HAP-1 (cell line): ENCODE measurements around the gene TRIM2.

Experiments used
- DNase-seq, 2 experiments: peaks; one replicate each; pipeline ENCODE4 v3.0.0-alpha.2; 2016 to 2020; ENCODE audit warnings: low spot score in 2 of 2
- H3K27me3 ChIP-seq: fragments of 250-450 bp; sonication (Bioruptor Pico); 2 replicates; pipeline ENCODE4 v1.5.1; 2020; ENCODE audit warnings: low read depth, mild to moderate bottlenecking, moderate library complexity
- H3K36me3 ChIP-seq: fragments of 250-450 bp; sonication (Bioruptor Pico); replicated peaks from 2 replicates; pipeline ENCODE4 v1.5.1; 2020; ENCODE audit warnings: mild to moderate bottlenecking
- H3K4me1 ChIP-seq: fragments of 250-450 bp; sonication (Bioruptor Pico); 2 replicates; pipeline ENCODE4 v1.5.1; 2020; ENCODE audit warnings: mild to moderate bottlenecking
- H3K4me3 ChIP-seq: fragments of 250-450 bp; sonication (Bioruptor Pico); 2 replicates; pipeline ENCODE4 v1.5.1; 2020; ENCODE audit warnings: mild to moderate bottlenecking, moderate library complexity
- H3K9me3 ChIP-seq: fragments of 250-450 bp; sonication (Bioruptor Pico); 2 replicates; pipeline ENCODE4 v1.5.1; 2020; ENCODE audit warnings: mild to moderate bottlenecking, moderate library complexity
- in situ Hi-C: fragments of 300-500 bp; cut with MboI; formaldehyde crosslinking; loops from 3 replicates; pipeline ENCODE4 v1.14.3; 2020; ENCODE audit warnings: low sequenced_read_pairs, inconsistent platforms, mixed read lengths

Gene TRIM2

DNA sequence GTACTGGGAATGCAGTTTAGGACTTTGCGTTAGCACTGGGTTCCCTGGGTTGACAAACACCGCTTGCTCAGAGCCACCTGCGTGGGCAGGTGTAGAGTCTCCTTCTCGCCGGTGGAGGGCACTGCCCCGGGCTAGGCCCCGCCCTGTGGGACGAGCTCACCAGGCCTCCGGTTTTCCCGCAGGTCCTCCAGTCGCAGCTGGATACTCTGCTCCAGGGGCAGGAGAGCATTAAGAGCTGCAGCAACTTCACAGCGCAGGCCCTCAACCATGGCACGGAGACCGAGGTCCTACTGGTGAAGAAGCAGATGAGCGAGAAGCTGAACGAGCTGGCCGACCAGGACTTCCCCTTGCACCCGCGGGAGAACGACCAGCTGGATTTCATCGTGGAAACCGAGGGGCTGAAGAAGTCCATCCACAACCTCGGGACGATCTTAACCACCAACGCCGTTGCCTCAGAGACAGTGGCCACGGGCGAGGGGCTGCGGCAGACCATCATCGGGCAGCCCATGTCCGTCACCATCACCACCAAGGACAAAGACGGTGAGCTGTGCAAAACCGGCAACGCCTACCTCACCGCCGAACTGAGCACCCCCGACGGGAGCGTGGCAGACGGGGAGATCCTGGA, 91.0 kb downstream of the TRIM2 start:
- Histone ChIP-seq H3K27me3 (no peaks in the 10 kb centered on the region), H3K36me3 (peaks cover 33% of the 10 kb centered on the region), H3K4me3 (no peak overlapping the region), H3K9me3 (peaks cover 3% of the 10 kb centered on the region; the same call in 1 of the 2 replicates), H3K4me1 (no peaks in the 10 kb centered on the region)
- no peak for DNase-seq
- in situ Hi-C loops = no loop called here

DNA sequence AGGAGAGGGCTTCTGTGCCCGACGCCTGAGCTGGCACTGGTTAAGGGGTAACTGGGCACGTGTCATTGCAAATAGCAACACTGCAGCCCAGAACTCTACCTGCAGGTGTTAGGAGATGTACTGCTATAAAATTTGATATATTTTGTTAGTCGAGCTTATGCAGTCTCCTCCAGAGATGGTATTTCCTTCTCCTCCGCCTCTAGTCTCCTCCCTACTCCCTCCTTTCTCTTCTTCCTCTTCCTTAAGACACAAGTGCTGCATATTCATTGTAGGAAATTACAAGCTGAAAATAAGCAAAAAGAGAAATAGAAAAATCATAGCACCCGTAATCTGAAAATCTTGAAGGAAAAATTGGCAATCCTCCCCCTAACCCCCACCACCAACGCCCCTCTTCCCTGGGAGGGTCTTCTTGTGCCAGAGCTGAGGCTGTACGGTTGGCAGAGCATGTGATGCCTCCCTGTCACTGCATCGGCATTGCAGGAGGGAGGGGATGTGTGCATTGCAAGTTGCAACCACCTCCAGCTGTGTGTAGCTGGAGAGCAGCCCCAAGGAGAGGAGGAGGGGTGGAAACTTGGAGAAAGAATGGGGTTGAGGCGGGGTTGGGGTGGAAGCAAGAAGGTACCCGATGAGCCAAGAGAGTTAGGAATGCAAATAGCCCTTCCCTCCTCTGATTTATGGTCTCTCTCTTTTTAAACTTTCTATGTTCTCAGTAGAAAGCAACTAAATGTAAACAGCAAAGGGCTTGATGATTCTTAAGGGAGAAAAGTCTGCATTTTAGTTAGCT, 92.0 kb downstream of the TRIM2 start:
- Histone ChIP-seq H3K4me3 (no peak overlapping the region), H3K9me3 (peaks cover 3% of the 10 kb centered on the region; the same call in 1 of the 2 replicates), H3K36me3 (peaks cover 30% of the 10 kb centered on the region), H3K27me3 (no peaks in the 10 kb centered on the region), H3K4me1 (no peaks in the 10 kb centered on the region)
- DNase-seq = no peak
- in situ Hi-C loops = no loop called here

DNA sequence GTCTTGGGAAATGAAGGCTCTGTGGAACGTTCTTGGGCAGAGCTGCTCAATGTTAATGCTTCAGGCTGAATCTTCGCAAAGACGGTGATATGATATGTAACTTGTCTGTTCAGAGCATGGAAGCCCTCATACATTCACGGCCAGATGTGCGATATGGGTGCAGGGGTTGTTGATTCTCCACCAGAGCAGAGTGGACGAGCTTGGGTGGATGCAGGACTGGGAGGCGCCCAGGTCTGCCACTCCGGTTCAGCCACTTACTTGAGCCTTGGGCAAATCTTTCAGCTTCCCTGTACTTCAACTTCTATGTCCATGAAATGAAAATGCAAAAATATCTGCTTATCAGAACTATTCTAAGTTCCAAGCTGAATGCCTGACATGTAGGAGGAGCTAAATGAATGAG, 92.9 kb downstream of the TRIM2 start:
- H3K36me3 ChIP-seq = peaks cover 26% of the 10 kb centered on the region
- in situ Hi-C loops = no loop called here

DNA sequence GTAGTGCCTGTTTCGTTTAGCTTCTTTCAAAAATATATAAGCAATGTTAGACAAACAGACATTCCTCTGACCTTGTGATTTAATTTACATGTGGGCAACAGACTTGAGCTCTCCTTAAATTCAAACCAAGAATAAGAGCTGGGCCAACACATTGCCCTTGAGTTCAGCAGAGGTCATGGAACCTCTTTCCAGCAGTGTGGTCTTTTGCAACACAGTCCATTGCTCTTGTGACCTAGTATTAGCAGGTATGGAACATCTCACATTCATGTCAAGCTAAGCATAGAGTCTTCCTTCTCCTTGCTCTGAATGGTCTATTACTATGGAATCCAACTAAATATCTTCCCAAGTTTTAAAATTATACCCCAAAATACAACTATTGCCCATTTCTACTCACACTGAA, 106.5 kb downstream of the TRIM2 start:
- DNase-seq = no peak
- in situ Hi-C loops = loop anchor here (25.0 kb wide), 1 partner anchor 473 kb away; no protein-coding TSS in a partner anchor
- H3K36me3 ChIP-seq = peaks cover 6% of the 10 kb centered on the region

More for the DNA sequence above, 92.9 kb downstream of the TRIM2 start:
- Histone ChIP-seq H3K27me3 (no peaks in the 10 kb centered on the region), H3K9me3 (peaks cover 3% of the 10 kb centered on the region; the same call in 1 of the 2 replicates), H3K4me3 (no peak overlapping the region), H3K4me1 (no peaks in the 10 kb centered on the region)
- no peak for DNase-seq

DNA sequence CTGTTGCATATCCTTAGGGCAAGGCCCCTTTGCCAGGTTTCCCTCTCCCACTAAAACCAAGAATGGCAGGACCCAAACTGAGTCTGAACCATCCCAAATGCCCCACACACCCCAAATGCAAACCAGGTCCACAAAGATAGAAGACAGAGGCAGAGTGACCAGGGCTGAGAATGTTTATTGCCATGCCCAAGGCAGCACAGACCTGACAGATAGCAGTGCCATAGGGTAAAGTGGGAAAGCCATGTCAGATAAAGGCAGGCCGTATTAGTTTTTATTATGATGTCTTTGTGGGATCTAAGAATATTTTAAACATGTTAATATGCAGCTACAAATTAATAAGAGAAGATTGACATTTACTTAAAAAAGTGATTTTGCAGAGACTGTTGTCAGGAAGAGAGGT, 110.7 kb downstream of the TRIM2 start:
- peaks cover 19% of the 10 kb centered on the region for H3K36me3 ChIP-seq
- no peaks in the 10 kb centered on the region for H3K4me1 ChIP-seq
- no peak overlapping the region for H3K4me3 ChIP-seq
- no peaks in the 10 kb centered on the region for H3K27me3 ChIP-seq
- DNase-seq = no peak
- in situ Hi-C loops = loop anchor here (5.0 to 25.0 kb wide), 2 partner anchors 173 to 478 kb away; no protein-coding TSS in a partner anchor
- H3K9me3 ChIP-seq = no peaks in the 10 kb centered on the region

More for the DNA sequence above, 106.5 kb downstream of the TRIM2 start:
- Histone ChIP-seq H3K9me3 (no peaks in the 10 kb centered on the region), H3K27me3 (no peaks in the 10 kb centered on the region), H3K4me1 (no peaks in the 10 kb centered on the region), H3K4me3 (no peak overlapping the region)

DNA sequence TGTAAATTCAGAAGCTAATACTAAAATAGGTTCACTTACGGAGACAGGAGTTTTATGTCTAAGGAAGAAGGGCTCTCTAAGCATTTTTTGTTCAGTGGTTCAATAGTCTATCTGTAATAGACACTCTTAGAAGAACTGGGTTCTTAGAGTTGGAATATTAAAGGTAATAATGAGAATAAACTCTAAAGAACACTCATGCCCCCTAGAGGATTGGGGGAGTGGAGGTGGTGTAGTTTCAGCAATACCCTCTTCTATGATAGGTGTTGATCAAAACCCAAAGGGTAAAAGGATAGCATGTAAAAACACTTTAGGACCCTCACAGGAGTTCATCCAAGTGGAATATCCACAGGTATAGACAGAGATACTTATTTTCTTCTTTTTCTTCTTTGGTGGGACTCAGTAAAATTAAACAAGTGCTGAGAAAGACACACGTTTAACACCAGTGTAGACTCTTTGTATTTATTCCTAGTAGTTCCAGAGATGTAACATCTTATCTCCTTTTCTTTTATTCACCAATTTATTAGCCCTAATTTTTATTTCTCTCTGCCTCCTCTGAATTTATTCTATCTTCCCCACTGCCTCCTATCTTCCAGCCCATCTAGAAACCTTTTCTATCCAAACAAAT, 114.6 kb downstream of the TRIM2 start:
- no peaks in the 10 kb centered on the region for H3K9me3 ChIP-seq
- H3K27me3 ChIP-seq = no peaks in the 10 kb centered on the region
- in situ Hi-C loops = loop anchor here (5.0 to 25.0 kb wide), 2 partner anchors 177 to 482 kb away; no protein-coding TSS in a partner anchor
- H3K4me1 ChIP-seq = no peaks in the 10 kb centered on the region
- peaks cover 21% of the 10 kb centered on the region for H3K36me3 ChIP-seq
- no peak overlapping the region for H3K4me3 ChIP-seq
- peak; percentile 58 to 72 for DNase-seq

DNA sequence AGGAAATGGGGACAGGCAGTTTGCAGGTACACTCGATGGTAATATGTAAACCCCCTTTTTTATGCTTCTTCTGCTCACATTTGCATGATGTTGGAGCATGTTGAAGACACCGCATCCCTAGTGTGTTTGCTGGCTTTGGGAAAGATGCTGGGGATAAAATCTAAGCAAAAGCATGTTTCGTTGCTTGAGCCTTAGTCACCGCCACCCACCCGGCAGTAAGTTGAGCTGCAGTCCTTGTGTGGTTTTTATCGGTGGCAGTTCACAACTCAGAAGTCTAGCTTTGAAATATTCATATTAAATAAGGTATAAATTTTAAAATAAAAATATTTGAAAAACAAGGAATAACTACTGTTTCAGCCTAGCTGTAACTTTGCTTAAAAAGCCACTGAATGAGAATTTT, 118.5 kb downstream of the TRIM2 start:
- H3K36me3 ChIP-seq = peaks cover 22% of the 10 kb centered on the region
- in situ Hi-C loops = loop anchor here (25.0 kb wide), 1 partner anchor 485 kb away; no protein-coding TSS in a partner anchor
- no peak overlapping the region for H3K4me3 ChIP-seq
- H3K9me3 ChIP-seq = no peaks in the 10 kb centered on the region
- no peak for DNase-seq
- no peaks in the 10 kb centered on the region for H3K27me3 ChIP-seq
- H3K4me1 ChIP-seq = no peaks in the 10 kb centered on the region

DNA sequence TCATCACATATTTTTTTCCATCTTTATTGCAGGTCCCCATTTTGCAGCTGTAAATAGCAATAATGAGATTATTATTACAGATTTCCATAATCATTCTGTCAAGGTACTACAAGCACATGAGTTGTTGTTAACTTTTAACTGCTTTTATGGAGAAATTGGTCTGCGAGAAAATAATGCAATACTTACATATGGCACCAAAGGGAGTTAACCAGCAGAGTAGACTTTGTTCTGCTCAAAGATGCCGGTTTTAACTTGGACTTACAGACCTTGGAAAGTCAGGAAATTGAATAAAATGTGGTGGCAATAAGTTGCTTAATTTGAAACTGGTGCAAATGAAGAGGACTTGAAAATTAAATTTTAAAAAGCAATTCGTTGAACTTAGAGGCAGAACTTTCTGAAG, 119.8 kb downstream of the TRIM2 start:
- Histone ChIP-seq H3K27me3 (no peaks in the 10 kb centered on the region), H3K4me3 (no peak overlapping the region), H3K9me3 (no peaks in the 10 kb centered on the region), H3K4me1 (no peaks in the 10 kb centered on the region), H3K36me3 (peaks cover 22% of the 10 kb centered on the region)
- in situ Hi-C loops = loop anchor here (25.0 kb wide), 1 partner anchor 487 kb away; no protein-coding TSS in a partner anchor
- DNase-seq = no peak

DNA sequence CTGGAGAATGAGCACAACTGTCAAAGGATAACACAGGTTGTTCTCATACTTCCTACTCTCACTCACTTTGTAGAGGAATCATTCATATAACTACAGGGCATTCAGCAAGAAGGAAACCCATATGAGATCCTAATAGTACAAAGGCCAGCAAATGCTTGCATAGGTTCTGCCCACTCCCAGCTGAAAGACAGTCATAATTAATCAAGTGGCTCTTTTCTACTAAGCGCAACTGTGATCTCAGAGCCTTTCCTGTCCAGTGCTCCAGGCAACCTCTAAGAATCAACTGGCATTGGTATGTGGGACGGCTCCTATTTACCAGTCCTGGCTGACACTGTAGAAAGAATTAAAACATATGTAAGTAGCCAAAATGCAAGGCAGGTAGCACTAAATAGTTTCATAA, 121.3 kb downstream of the TRIM2 start:
- H3K4me3 ChIP-seq = no peak overlapping the region
- H3K27me3 ChIP-seq = no peaks in the 10 kb centered on the region
- H3K4me1 ChIP-seq = no peaks in the 10 kb centered on the region
- no peak for DNase-seq
- in situ Hi-C loops = no loop called here
- H3K36me3 ChIP-seq = peaks cover 17% of the 10 kb centered on the region
- no peaks in the 10 kb centered on the region for H3K9me3 ChIP-seq

DNA sequence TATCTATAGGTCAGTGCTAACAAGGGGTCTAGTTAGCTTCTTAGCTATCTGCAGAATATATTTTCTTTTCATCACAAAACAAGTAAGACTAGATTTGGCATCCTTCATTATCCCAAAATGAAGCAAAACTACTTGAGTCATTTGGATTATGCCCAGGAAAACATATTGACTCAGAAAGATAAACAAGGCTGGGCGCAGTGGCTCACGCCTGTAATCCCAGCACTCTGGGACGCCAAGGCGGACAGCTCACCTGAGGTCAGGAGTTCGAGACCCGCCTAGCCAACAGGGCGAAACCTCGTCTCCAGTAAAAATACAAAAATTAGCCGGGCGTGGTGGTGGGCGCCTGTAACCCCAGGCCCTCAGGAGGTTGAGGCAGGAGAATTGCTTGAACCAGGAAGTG, 122.3 kb downstream of the TRIM2 start:
- Histone ChIP-seq H3K36me3 (peaks cover 14% of the 10 kb centered on the region), H3K4me1 (no peaks in the 10 kb centered on the region), H3K4me3 (no peak overlapping the region), H3K27me3 (no peaks in the 10 kb centered on the region), H3K9me3 (no peaks in the 10 kb centered on the region)
- in situ Hi-C loops = no loop called here
- DNase-seq = no peak

DNA sequence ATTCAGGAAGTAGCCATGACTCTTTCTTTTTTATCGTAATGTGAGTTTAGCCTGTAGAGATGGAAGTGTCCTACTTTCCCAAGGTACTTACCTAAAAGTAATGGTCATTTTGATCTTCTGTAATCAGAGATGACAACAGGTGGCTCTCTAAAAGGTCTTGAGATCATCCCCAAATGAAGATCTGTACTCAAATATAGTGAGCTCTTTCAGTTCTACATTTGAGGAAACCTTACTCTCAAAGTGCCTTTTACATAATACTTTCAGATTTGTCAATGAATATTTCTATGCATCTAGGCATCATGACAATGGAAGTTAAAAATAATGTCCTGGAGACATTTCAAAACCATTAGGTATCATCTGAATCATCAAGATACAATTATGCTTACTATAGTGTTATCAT, 123.0 kb downstream of the TRIM2 start:
- H3K36me3 ChIP-seq = peaks cover 14% of the 10 kb centered on the region
- no peaks in the 10 kb centered on the region for H3K9me3 ChIP-seq
- in situ Hi-C loops = no loop called here
- no peaks in the 10 kb centered on the region for H3K4me1 ChIP-seq
- H3K4me3 ChIP-seq = no peak overlapping the region
- H3K27me3 ChIP-seq = no peaks in the 10 kb centered on the region
- no peak for DNase-seq

DNA sequence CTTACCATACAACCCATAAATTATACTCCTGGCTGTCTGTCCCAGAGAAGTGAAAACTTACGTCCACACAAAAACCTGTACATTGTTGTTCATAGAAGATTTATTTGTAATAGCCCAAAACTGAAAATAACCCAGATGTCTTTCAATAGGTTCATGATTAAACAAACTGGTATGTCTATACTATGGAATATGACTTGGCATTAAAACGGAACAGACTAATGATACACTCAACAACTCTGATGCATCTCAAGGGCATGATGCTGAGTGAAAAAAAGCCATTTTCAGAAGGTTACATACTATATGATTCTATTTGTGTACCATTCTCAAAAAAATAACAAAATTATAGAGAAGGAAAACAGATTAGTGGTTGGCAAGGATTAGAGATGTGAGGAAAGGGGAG, 128.7 kb downstream of the TRIM2 start:
- no peaks in the 10 kb centered on the region; the same call in 1 of the 2 replicates for H3K36me3 ChIP-seq
- in situ Hi-C loops = no loop called here
- peaks cover 15% of the 10 kb centered on the region for H3K4me1 ChIP-seq
- no peak overlapping the region for H3K4me3 ChIP-seq
- no peak for DNase-seq
- H3K9me3 ChIP-seq = no peaks in the 10 kb centered on the region
- H3K27me3 ChIP-seq = no peaks in the 10 kb centered on the region

DNA sequence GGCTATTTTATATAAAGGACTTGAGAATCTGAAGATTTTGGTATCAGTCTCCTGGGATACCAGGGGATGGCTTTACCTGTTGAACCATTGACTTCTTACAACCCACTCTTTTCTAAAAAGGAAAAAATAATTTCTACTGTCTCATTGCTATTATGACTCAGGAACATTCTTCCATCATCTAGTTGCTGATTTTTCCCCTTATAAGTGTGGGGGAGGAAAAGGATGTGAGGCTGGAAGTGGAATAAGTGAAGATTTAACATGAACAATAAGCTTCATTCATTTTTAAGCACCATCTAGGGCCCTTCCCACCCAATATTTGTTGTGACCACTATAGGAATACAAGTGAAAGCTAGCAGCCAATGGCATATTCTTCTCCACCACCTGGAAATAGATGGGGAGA, 129.6 kb downstream of the TRIM2 start:
- no peaks in the 10 kb centered on the region for H3K9me3 ChIP-seq
- H3K36me3 ChIP-seq = no peaks in the 10 kb centered on the region; the same call in 1 of the 2 replicates
- H3K27me3 ChIP-seq = no peaks in the 10 kb centered on the region
- DNase-seq = no peak
- H3K4me1 ChIP-seq = peaks cover 18% of the 10 kb centered on the region
- H3K4me3 ChIP-seq = no peak overlapping the region
- in situ Hi-C loops = no loop called here

DNA sequence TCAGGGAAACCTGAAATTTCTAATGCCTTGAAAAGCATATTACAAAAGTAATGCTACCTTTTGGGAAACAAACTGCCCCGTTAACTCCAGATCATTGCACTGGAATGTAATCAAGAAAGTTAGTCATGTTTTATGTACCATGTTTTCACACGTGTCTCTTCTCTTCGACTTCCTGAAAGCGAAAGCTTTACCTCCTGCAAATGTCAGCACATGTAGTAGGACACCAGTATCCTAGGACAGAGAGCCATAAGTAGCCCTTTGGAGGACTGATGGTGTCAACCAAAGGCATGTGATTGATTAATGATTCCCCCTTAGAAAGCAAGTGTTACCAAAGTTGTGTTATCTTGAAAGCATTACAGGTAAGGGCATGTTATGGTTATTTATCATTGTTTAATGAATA, 131.4 kb downstream of the TRIM2 start:
- H3K4me3 ChIP-seq = no peak overlapping the region
- H3K36me3 ChIP-seq = peaks cover 4% of the 10 kb centered on the region; the same call in 1 of the 2 replicates
- DNase-seq = no peak
- in situ Hi-C loops = no loop called here
- H3K9me3 ChIP-seq = no peaks in the 10 kb centered on the region
- peaks cover 18% of the 10 kb centered on the region for H3K4me1 ChIP-seq
- H3K27me3 ChIP-seq = no peaks in the 10 kb centered on the region
